Adrenal gland (tissue), 12 donors: Measurements from ENCODE around the gene PALS2. TPM values are rescaled to one million over a fixed set of nuclear protein-coding genes. Genes with fewer than 3 reads are reported as not detected.

Experiments used
- DNase-seq, 7 donors: peaks; one replicate each; pipeline ENCODE4 v3.0.0-alpha.2; 2019 to 2020
- H3K27ac ChIP-seq, 5 donors: fragments of 200-600 bp; sonication (generic) in 4 of 5; 1 replicate in 3 of 5; 2 replicates in 2 of 5; pipeline versions ENCODE4 v1.5.1 to v1.8.0; 2016 to 2020; ENCODE audit warnings: mild to moderate bottlenecking in 1 of 5
- H3K27me3 ChIP-seq: fragments of 200-600 bp; 2 replicates; pipeline ENCODE4 v1.8.0; 2021
- H3K36me3 ChIP-seq, 2 donors: fragments of 200-600 bp; replicated peaks in 1 of 2; 1 replicate in 1 of 2; 2 replicates in 1 of 2; pipeline versions ENCODE4 v1.5.1 to v1.8.0; 2018 to 2022
- H3K4me1 ChIP-seq, 2 donors: fragments of 200-600 bp; replicated peaks in 1 of 2; 1 replicate in 1 of 2; 2 replicates in 1 of 2; pipeline versions ENCODE4 v1.5.1 to v1.8.0; 2018 to 2021
- H3K4me3 ChIP-seq, 4 donors: fragments of 200-600 bp; sonication (generic) in 3 of 4; one replicate each; pipeline ENCODE4 v1.5.1; 2016 to 2018
- H3K9me3 ChIP-seq, 3 donors: fragments of 200-600 bp; sonication (generic) in 1 of 3; replicated peaks in 1 of 3; 1 replicate in 2 of 3; 2 replicates in 1 of 3; pipeline versions ENCODE4 v1.5.1 to v1.8.0; 2016 to 2021
- POLR2A ChIP-seq, 2 donors: fragments of 450-650 bp; IDR thresholded peaks; one replicate each; pipeline ENCODE4 v1.6.1; 2017; ENCODE audit warnings: antibody characterized with exemption in 2 of 2, mild to moderate bottlenecking in 2 of 2, moderate library complexity in 1 of 2
- WGBS, 4 donors: extraction: QIAGEN DNeasy Blood & Tissue Kit in 2 of 4; methylation state at CpG; one replicate each; pipeline versions ENCODE4 v1.1.5 to v1.1.7; 2013 to 2017; 5-methylcytosine and 5-hydroxymethylcytosine counted together
- intact Hi-C, 2 donors: fragments of 100-400 bp; cut with DNase I; formaldehyde crosslinking; loops; one replicate each; pipeline versions ENCODE4 v1.14.1 to v1.15.0; 2022 to 2023
- polyA plus RNA-seq, 3 donors: library from polyadenylated mRNA; stranded (reverse); fragments of 200-250 nt in 2 of 3; fragments of 350-450 nt in 1 of 3; fragmentation: Illumina TruSeq in 1 of 3; extraction: RNeasy Lipid Tissue Mini Kit (QIAGEN cat#74804) in 1 of 3; gene quantifications; one replicate each; pipeline ENCODE4 v1.2.3, GENCODE V29; 2013 to 2014
- small RNA-seq, 2 donors: library from RNA; depleted of rRNA; stranded (forward); fragments of <200 nt; gene quantifications; one replicate each; pipeline ENCODE3, GENCODE V24; 2016
- total RNA-seq, 9 donors: library from RNA; depleted of rRNA in 4 of 9; stranded (reverse); fragments of >200 nt in 4 of 9; fragments of 120-200 nt in 1 of 9; fragmentation: NEBNext Ultra II Directional in 1 of 9; extraction: Animal tissue kit (Norgen Biotek cat#: 25700) in 1 of 9; gene quantifications; one replicate each; pipeline versions ENCODE4 v1.1.0 to v1.2.4, GENCODE V29; 2013 to 2023
- TF ChIP-seq, protein P1 (sequence below), 6 experiments: fragments of 450-650 bp in 4 of 6; fragments of 200-600 bp in 2 of 6; sonication (generic) in 1 of 6; IDR thresholded peaks; 1 replicate in 5 of 6; 2 replicates in 1 of 6; pipeline versions ENCODE4 v1.5.1 to v1.8.0; 2016 to 2021; ENCODE audit warnings: antibody characterized with exemption in 6 of 6, mild to moderate bottlenecking in 2 of 6, moderate library complexity in 1 of 6
- donor health status: healthy with polysubstance abuse.
- donor health status: Bipolar disorder and iron deficiency.
- donor health status: DM: yes; HTN: yes; CAD: no.
- donor health status: DM: no; HTN: no; CAD: no.
- donor health status: DM: no; HTN: no; CAD: no.
- donor health status: DM: yes; HTN: yes; CAD: no.

PALS2 gene
- total and polyA plus RNA-seq, 12 donors = 0.98 to 61.1 (median 9.5) TPM

DNA sequence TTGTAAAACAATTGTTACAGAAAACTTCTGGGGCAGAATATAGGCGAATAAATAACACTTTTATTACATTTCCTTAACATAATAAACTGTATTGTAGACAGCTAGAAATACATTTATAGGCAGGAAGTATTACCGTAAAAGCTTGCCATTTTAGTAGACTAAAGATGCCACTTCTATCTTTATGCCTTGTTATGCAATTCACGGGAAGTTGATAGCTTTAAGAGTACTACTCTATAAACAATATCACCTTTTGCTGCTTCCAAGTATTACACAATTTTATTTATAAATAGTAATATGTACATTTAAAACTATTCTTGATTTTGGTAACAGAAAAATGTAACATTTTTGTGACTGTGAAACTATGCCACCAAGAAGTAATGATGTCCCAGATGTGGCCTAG is 37.9 kb downstream of the PALS2 start:
- Histone ChIP-seq H3K9me3 (no peaks in the 10 kb centered on the region), H3K4me1 (peaks cover 6 to 13% of the 10 kb centered on the region in 2 donors), H3K27me3 (no peaks in the 10 kb centered on the region), H3K27ac (no peak overlapping the region), H3K36me3 (no peaks in the 10 kb centered on the region), H3K4me3 (no peak overlapping the region)
- TF ChIP-seq POLR2A (IDR thresholded peaks at IDR 0.05) = no peak
- TF ChIP-seq, protein P1, sequence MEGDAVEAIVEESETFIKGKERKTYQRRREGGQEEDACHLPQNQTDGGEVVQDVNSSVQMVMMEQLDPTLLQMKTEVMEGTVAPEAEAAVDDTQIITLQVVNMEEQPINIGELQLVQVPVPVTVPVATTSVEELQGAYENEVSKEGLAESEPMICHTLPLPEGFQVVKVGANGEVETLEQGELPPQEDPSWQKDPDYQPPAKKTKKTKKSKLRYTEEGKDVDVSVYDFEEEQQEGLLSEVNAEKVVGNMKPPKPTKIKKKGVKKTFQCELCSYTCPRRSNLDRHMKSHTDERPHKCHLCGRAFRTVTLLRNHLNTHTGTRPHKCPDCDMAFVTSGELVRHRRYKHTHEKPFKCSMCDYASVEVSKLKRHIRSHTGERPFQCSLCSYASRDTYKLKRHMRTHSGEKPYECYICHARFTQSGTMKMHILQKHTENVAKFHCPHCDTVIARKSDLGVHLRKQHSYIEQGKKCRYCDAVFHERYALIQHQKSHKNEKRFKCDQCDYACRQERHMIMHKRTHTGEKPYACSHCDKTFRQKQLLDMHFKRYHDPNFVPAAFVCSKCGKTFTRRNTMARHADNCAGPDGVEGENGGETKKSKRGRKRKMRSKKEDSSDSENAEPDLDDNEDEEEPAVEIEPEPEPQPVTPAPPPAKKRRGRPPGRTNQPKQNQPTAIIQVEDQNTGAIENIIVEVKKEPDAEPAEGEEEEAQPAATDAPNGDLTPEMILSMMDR (IDR thresholded peaks at IDR 0.05) = no peak
- intact Hi-C loops = no loop called here
- 81 to 82% (median 82%) methylated on average over 3 of the region's 3 CpGs for WGBS, 4 donors
- DNase-seq = no peak

DNA sequence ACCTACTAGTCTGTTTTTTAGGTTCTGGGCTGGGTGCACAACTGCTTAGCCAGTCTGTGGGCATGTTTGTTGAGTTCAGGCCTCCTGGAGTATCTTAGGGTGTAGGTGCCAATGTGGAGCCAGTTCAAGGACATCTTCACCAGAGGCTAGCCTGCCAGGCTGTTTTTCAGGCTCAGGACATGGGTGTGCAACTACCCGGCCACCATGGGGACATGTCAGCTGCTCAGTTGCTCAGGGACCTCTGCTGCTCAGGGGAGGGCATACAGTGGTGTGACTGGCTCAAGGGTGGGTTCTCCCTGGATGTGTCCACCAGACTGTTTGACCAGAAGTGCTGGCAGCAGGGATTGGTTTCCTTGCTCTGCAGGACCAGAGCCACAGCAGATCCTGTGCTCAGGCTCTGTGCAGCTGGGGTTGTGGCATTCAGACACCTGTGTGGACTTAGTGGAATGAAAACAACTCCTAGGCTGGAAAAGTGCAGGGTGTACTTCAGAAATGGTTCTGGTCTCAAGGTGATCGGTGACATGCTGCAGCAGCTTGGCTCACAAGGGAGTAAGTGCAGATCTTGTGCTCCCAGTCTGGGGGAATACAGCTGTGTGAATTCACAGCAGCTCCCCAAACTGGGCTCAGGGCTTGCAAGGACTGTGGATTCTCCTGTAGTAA is 44.8 kb downstream of the PALS2 start:
- WGBS, 4 donors = 81 to 100% (median 83%) methylated on average over 1 to 2 of the region's 2 CpGs; no CpG with 5 or more reads in 1 of the 4 donors

DNA sequence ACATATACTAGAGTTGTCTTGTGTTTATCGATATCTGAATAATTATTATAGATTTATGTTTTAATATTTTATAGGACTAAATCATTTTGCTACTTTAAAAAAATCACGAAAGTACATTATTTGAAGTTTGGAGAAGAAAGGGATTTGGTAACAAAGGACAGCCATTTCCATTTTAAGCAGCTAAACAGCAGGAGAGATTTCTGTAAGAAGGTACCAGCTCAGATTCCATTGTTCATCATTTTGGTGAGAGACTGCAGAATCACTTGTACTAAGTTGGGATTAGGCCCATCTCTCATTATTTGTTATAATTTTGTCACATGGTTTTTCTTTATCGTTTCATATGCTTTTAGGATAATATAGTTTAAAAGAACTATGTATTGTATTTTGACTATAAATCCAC is 46.7 kb downstream of the PALS2 start:
- Histone ChIP-seq H3K4me1 (no peaks in the 10 kb centered on the region), H3K36me3 (no peaks in the 10 kb centered on the region), H3K27ac (no peak overlapping the region), H3K27me3 (no peaks in the 10 kb centered on the region), H3K9me3 (peaks cover 0 to 11% (median 0%) of the 10 kb centered on the region in 3 donors), H3K4me3 (no peak overlapping the region)
- 92 to 97% (median 94%) methylated on average over 3 of the region's 3 CpGs for WGBS, 4 donors
- intact Hi-C loops = no loop called here
- no peak for DNase-seq
- TF ChIP-seq POLR2A (IDR thresholded peaks at IDR 0.05) = no peak
- TF ChIP-seq, protein P1 (IDR thresholded peaks at IDR 0.05) = no peak

More for the DNA sequence above, 44.8 kb downstream of the PALS2 start:
- Histone ChIP-seq H3K27me3 (no peaks in the 10 kb centered on the region), H3K36me3 (no peaks in the 10 kb centered on the region), H3K4me3 (no peak overlapping the region), H3K4me1 (no peaks in the 10 kb centered on the region), H3K27ac (no peak overlapping the region), H3K9me3 (peaks cover 0 to 11% (median 0%) of the 10 kb centered on the region in 3 donors)
- intact Hi-C loops = no loop called here
- TF ChIP-seq, protein P1 (IDR thresholded peaks at IDR 0.05) = no peak
- TF ChIP-seq POLR2A (IDR thresholded peaks at IDR 0.05) = no peak
- no peak for DNase-seq

DNA sequence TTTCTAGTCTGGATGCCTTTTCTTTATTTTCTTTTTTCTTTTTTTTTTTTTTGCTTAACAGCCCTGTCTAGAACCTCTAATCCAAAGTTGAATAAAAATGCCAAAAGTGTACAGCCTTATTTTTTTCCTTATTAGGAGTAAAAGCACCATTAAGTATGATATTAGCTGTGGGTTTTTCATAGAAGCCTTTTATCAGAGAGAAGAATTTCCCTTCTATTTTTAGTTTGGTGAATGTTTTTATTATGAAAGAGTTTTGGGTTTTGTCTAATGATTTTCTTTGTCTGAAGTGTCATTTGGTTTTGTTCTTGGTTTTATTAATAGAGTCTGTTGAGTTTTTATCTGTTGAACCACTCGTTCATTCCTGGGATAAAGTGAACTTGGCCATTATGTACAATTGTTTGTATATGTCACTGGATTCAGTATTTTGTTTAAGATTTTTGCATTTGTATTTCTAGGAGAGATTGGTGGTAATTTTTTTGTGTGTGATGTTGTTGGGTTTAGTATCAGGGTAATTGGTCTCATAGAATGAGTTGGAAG is 49.5 kb downstream of the PALS2 start:
- Histone ChIP-seq H3K9me3 (peaks cover 0 to 5% (median 0%) of the 10 kb centered on the region in 3 donors), H3K4me3 (no peak overlapping the region), H3K36me3 (no peaks in the 10 kb centered on the region), H3K27me3 (no peaks in the 10 kb centered on the region), H3K27ac (no peak overlapping the region), H3K4me1 (no peaks in the 10 kb centered on the region)
- TF ChIP-seq POLR2A (IDR thresholded peaks at IDR 0.05) = no peak
- TF ChIP-seq, protein P1 (IDR thresholded peaks at IDR 0.05) = no peak
- intact Hi-C loops = no loop called here
- 31 to 39% (median 38%) methylated on average over 1 of the region's 1 CpG for WGBS, 4 donors
- DNase-seq = no peak

Small RNA genes lying within 50 kb of the gene (small RNA-seq; reads per million reads assigned to genes)
- gene RNU6-1103P (0 reads per million in 2 donors), gene SUMO2P14 (0 reads per million in 2 donors)

Other genes starting within 250 kb of the PALS2 start
- 10 to 100 TPM in 2 of 9 donors, 1 to 10 TPM in 7; 2.6 to 70.6 (median 6.6) TPM for gene GSDME, start 184.0 kb downstream of the PALS2 start, total RNA-seq
- 1 to 10 TPM; 4.3 to 6.8 (median 5.7) TPM for gene GSDME, start 184.0 kb downstream of the PALS2 start, polyA plus RNA-seq